GM23338 (cell line): ENCODE measurements around the gene STAT4. TPM values are rescaled to one million over a fixed set of nuclear protein-coding genes. Genes with fewer than 3 reads are reported as not detected.

Source experiments
- ATAC-seq: fragments of 200-7000 bp; cut with Tn5 transposase; 3 replicates; pipeline ENCODE4 v1.9.1; 2020
- DNase-seq: peaks from one replicate; pipeline ENCODE4 v3.0.0-alpha.2; 2015; ENCODE audit warnings: low spot score
- H2AFZ ChIP-seq: fragments of 200-600 bp; sonication (generic); 2 replicates; pipeline ENCODE4 v1.8.0; 2016; ENCODE audit warnings: antibody characterized with exemption, mild to moderate bottlenecking, moderate library complexity
- H3F3A ChIP-seq: fragments of 200-600 bp; sonication (generic); replicated peaks from 2 replicates; pipeline ENCODE4 v1.8.0; 2017; ENCODE audit warnings: antibody characterized with exemption, mixed run types, low read depth
- H3K27ac ChIP-seq: fragments of 200-600 bp; sonication (generic); 2 replicates; pipeline ENCODE4 v1.6.1; 2016; ENCODE audit warnings: low read depth
- H3K27me3 ChIP-seq: fragments of 200-600 bp; sonication (generic); 2 replicates; pipeline ENCODE4 v1.8.0; 2016; ENCODE audit warnings: mild to moderate bottlenecking, mixed run types, moderate library complexity; ENCODE audit not compliant: insufficient read depth
- H3K36me3 ChIP-seq: fragments of 200-600 bp; sonication (generic); 2 replicates; pipeline ENCODE4 v1.8.0; 2016; ENCODE audit warnings: mild to moderate bottlenecking; ENCODE audit not compliant: insufficient read depth
- H3K4me1 ChIP-seq: fragments of 200-600 bp; sonication (generic); 2 replicates; pipeline ENCODE4 v1.8.0; 2016; ENCODE audit warnings: mild to moderate bottlenecking, moderate library complexity; ENCODE audit not compliant: insufficient read depth
- H3K4me2 ChIP-seq: fragments of 200-600 bp; sonication (generic); 2 replicates; pipeline ENCODE4 v1.7.1; 2017; ENCODE audit warnings: mixed run types
- H3K4me3 ChIP-seq: fragments of 200-600 bp; sonication (generic); 2 replicates; pipeline ENCODE4 v1.6.1; 2016; ENCODE audit warnings: mixed run types
- H3K79me2 ChIP-seq: fragments of 200-600 bp; sonication (generic); replicated peaks from 2 replicates; pipeline ENCODE4 v1.8.0; 2017; ENCODE audit warnings: mild to moderate bottlenecking; ENCODE audit not compliant: insufficient read depth
- H3K9me2 ChIP-seq: fragments of 200-600 bp; sonication (generic); 2 replicates; pipeline ENCODE4 v1.8.0; 2017; ENCODE audit not compliant: insufficient read depth
- H4K20me1 ChIP-seq: fragments of 200-600 bp; sonication (generic); replicated peaks from 2 replicates; pipeline ENCODE4 v1.8.0; 2017; ENCODE audit warnings: mild to moderate bottlenecking; ENCODE audit not compliant: insufficient read depth
- H3K27ac Mint-ChIP-seq: 2 replicates; pipeline ENCODE4 v1.8.0; 2020; ENCODE audit warnings: inconsistent platforms, mild to moderate bottlenecking, moderate library complexity, mixed read lengths
- H3K27me3 Mint-ChIP-seq: 3 replicates; pipeline ENCODE4 v1.8.0; 2022; ENCODE audit warnings: low read depth, mild to moderate bottlenecking, moderate library complexity, mixed read lengths, inconsistent platforms; ENCODE audit not compliant: insufficient read depth, poor library complexity
- H3K36me3 Mint-ChIP-seq: 3 replicates; pipeline ENCODE4 v1.8.0; 2021; ENCODE audit warnings: low read depth, mild to moderate bottlenecking, inconsistent platforms, moderate library complexity, mixed read lengths
- H3K4me1 Mint-ChIP-seq: 3 replicates; pipeline ENCODE4 v1.8.0; 2020; ENCODE audit warnings: mild to moderate bottlenecking, inconsistent platforms, mixed read lengths
- H3K4me3 Mint-ChIP-seq: 3 replicates; pipeline ENCODE4 v1.8.0; 2021; ENCODE audit warnings: moderate library complexity, mild to moderate bottlenecking, inconsistent platforms, mixed read lengths
- H3K9me3 Mint-ChIP-seq: 3 replicates; pipeline ENCODE4 v1.8.0; 2020; ENCODE audit warnings: moderate library complexity, mild to moderate bottlenecking, inconsistent platforms, mixed read lengths
- CREB1 ChIP-seq: fragments of 250-450 bp; sonication (Bioruptor Pico); IDR thresholded peaks from 2 replicates; pipeline ENCODE4 v1.5.0; 2020; ENCODE audit warnings: low read depth, mild to moderate bottlenecking, moderate library complexity
- CTCF ChIP-seq, 2 experiments: fragments of 200-600 bp in 1 of 2; sonication (generic) in 1 of 2; conservative IDR thresholded peaks; 2 replicates each; pipeline versions ENCODE4 v1.5.1 to v1.6.1; 2016 to 2017; ENCODE audit warnings: antibody characterized with exemption in 2 of 2, low read depth in 2 of 2, mild to moderate bottlenecking in 2 of 2, moderate library complexity in 1 of 2
- ETS1 ChIP-seq: IDR thresholded peaks from 2 replicates; pipeline ENCODE4 v1.6.1; 2016; ENCODE audit warnings: antibody characterized with exemption
- EZH2phosphoT487 ChIP-seq: fragments of 200-600 bp; sonication (generic); IDR thresholded peaks from one replicate; pipeline ENCODE4 v1.8.1; 2018; ENCODE audit warnings: antibody characterized with exemption; ENCODE audit not compliant: unreplicated experiment
- JUNB ChIP-seq: IDR thresholded peaks from one replicate; pipeline ENCODE4 v1.6.1; 2016; ENCODE audit warnings: antibody characterized with exemption; ENCODE audit not compliant: unreplicated experiment
- NANOG ChIP-seq: IDR thresholded peaks from 2 replicates; pipeline ENCODE4 v1.6.1; 2016; ENCODE audit warnings: antibody characterized with exemption, borderline replicate concordance
- POLR2AphosphoS5 ChIP-seq: IDR thresholded peaks from 2 replicates; pipeline ENCODE4 v1.6.1; 2016; ENCODE audit warnings: antibody characterized with exemption, low read depth
- REST ChIP-seq: IDR thresholded peaks from one replicate; pipeline ENCODE4 v1.6.1; 2018; ENCODE audit warnings: antibody characterized with exemption; ENCODE audit not compliant: unreplicated experiment
- STAT1 ChIP-seq: IDR thresholded peaks from one replicate; pipeline ENCODE4 v1.6.1; 2016; ENCODE audit warnings: antibody characterized with exemption; ENCODE audit not compliant: unreplicated experiment
- ZNF114 ChIP-seq: fragments of 250-450 bp; sonication (Bioruptor Pico); IDR thresholded peaks from 2 replicates; pipeline ENCODE4 v1.5.0; 2020; ENCODE audit warnings: mild to moderate bottlenecking, moderate library complexity
- ZNF331 ChIP-seq: fragments of 250-450 bp; sonication (Bioruptor Pico); IDR thresholded peaks from 2 replicates; pipeline ENCODE4 v1.5.0; 2020; ENCODE audit warnings: low read depth, mild to moderate bottlenecking, moderate library complexity
- polyA plus RNA-seq: library from polyadenylated mRNA; unstranded; fragments of >200 nt; fragmentation: Nextera tagmentation; extraction: Ambion mirVana; gene quantifications from 2 replicates; pipeline ENCODE4 v1.2.1, GENCODE V29; 2016
- total RNA-seq: library from RNA; depleted of rRNA; stranded (reverse); fragments of >200 nt; shearing (Covaris generic); gene quantifications from 2 replicates; pipeline ENCODE4 v1.2.3, GENCODE V29; 2014

The STAT4 gene
- total and polyA plus RNA-seq, 2 experiments from 2014 or later, result 0.52 to 0.86 TPM

- Histone ChIP-seq H3K79me2 (peaks cover 19% of the 10 kb centered on the region), H3K9me2 (no peaks in the 10 kb centered on the region; the same call in 1 of the 2 replicates), H3K4me3 (peak overlapping the region; percentile 74), H3K36me3 (0 out of 2 replicates have a peak, but pooled peaks cover 7% of the 10 kb centered on the region), H4K20me1 (no peaks in the 10 kb centered on the region; the same call in none of the 2 replicates), H3F3A (peaks cover 5% of the 10 kb centered on the region; the same call in 1 of the 2 replicates), H3K4me1 (peaks cover 16% of the 10 kb centered on the region), H3K27me3 (peaks cover 33% of the 10 kb centered on the region), H2AFZ (peak overlapping the region; percentile 79; the same call in 1 of the 2 replicates), H3K27ac (0 out of 2 replicates have a peak overlapping the region, but pooled peaks have one; percentile 52), H3K4me2 (peak overlapping the region; percentile 85)
- H3K4me1 Mint-ChIP-seq, result no peaks in the 10 kb centered on the region
- DNase-seq (no peak), ATAC-seq (no peak)
- no peaks in the 10 kb centered on the region for H3K27me3 Mint-ChIP-seq
- no peaks in the 10 kb centered on the region for H3K36me3 Mint-ChIP-seq
- no peak overlapping the region for H3K27ac Mint-ChIP-seq
- TF ChIP-seq NANOG (no peak), JUNB (no peak), CREB1 (no peak), CTCF (conservative IDR thresholded peaks at IDR 0.05; ENCODE audit: low read depth in 2 of 2) (0 out of 4 replicates have a peak, but pooled peaks of 1 of the 2 experiments have one; percentile 3), ZNF331 (CRISPR knock-in tag) (no peak), STAT1 (no peak), REST (no peak)
- no peaks in the 10 kb centered on the region for H3K9me3 Mint-ChIP-seq
- H3K4me3 Mint-ChIP-seq, result no peak overlapping the region
These were observed 137.2 kb downstream of the STAT4 start for GRCh38 chr2:191013682-191013931.

GRCh38 chr2:191012845-191013681 lies 137.7 kb downstream of the STAT4 start:
- no peaks in the 10 kb centered on the region for H3K9me3 Mint-ChIP-seq
- peak overlapping the region; percentile 79; the same call in 1 of the 2 replicates for H2AFZ ChIP-seq
- H3K27me3 Mint-ChIP-seq, result no peaks in the 10 kb centered on the region
- H3F3A ChIP-seq, result peaks cover 5% of the 10 kb centered on the region; the same call in 1 of the 2 replicates
- peaks cover 16% of the 10 kb centered on the region for H3K4me1 ChIP-seq
- no peak overlapping the region for H3K27ac ChIP-seq
- ATAC-seq, result peak; percentile 8
- H3K27ac Mint-ChIP-seq, result no peak overlapping the region
- no peaks in the 10 kb centered on the region; the same call in none of the 2 replicates for H4K20me1 ChIP-seq
- no peak overlapping the region for H3K4me3 Mint-ChIP-seq
- H3K27me3 ChIP-seq, result peaks cover 28% of the 10 kb centered on the region
- H3K36me3 Mint-ChIP-seq, result peaks cover 5% of the 10 kb centered on the region; the same call in 2 of the 3 replicates
- DNase-seq, result peak; percentile 11
- peak overlapping the region; percentile 74 for H3K4me3 ChIP-seq
- H3K4me1 Mint-ChIP-seq, result no peaks in the 10 kb centered on the region
- H3K79me2 ChIP-seq, result peaks cover 19% of the 10 kb centered on the region
- 0 out of 2 replicates have a peak, but pooled peaks cover 8% of the 10 kb centered on the region for H3K36me3 ChIP-seq
- no peaks in the 10 kb centered on the region; the same call in 1 of the 2 replicates for H3K9me2 ChIP-seq
- peak overlapping the region; percentile 85 for H3K4me2 ChIP-seq
- no peak for TF ChIP-seq JUNB
- TF ChIP-seq ZNF114 (CRISPR knock-in tag), result no peak
- no peak for TF ChIP-seq POLR2AphosphoS5
- TF ChIP-seq STAT1, result no peak
- TF ChIP-seq ZNF331 (CRISPR knock-in tag), result no peak
- no peak for TF ChIP-seq NANOG
- no peak for TF ChIP-seq EZH2phosphoT487
- no peak for TF ChIP-seq ETS1
- no peak for TF ChIP-seq REST
